ENCODE measurements around the gene MRGPRF.

Gene MRGPRF

DNA sequence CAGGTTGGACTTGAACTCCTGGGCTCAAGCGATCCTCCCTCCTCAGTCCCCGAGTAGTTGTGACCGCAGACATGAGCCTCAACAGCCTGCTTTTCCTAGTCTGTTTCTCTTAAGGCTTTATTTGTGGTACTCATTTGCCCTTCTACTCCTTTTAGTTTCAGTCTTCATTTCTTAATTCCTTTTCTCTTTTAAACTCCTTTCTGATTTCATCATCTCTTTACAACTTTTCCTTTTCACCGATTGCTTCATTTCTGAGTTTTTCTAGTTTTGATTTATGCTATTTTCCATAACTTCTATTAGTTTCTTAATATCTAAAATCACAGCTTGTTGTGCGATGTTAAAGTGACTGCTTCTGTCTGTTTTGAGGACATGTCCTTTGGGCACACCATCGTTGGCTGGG is 17.3 kb upstream of the MRGPRF start:
- in situ Hi-C loops (cut with HindIII; ENCODE audit: low sequenced_read_pairs), result loop anchor here (5.0 kb wide), 1 partner anchor 33 kb away; no protein-coding TSS in a partner anchor

- in situ Hi-C loops (cut with HindIII; ENCODE audit: low sequenced_read_pairs), result no loop called here
Measured at GRCh38 chr11:69027704-69028372, 14.8 kb upstream of the MRGPRF start.

- in situ Hi-C loops (cut with HindIII; ENCODE audit: low sequenced_read_pairs), result no loop called here
Measured at GRCh38 chr11:69024509-69024908, 11.5 kb upstream of the MRGPRF start.

- in situ Hi-C loops (cut with HindIII; ENCODE audit: low sequenced_read_pairs), result no loop called here
Measured at GRCh38 chr11:69022260-69022659, 9.2 kb upstream of the MRGPRF start.

DNA sequence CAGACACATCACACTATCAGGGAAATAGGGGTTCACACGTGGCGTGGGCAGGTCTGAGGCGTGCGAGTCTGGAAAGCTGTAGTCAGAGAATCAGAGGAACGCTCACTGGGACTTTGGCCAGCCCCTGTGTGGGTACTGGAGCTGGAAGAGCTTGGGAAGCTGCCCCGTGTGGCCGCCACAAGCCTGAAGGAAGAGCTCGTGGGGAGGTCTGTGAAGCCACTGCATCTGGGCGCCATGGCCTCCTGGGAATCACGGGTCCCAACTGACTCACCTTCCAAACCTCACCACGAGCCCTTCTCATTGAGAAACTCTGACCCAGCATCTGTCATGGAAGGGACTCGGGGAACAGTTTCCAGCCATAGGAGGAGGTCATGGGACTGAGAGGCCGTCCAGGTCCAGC is 5.9 kb upstream of the MRGPRF start:
- in situ Hi-C loops (cut with HindIII; ENCODE audit: low sequenced_read_pairs), result no loop called here

DNA sequence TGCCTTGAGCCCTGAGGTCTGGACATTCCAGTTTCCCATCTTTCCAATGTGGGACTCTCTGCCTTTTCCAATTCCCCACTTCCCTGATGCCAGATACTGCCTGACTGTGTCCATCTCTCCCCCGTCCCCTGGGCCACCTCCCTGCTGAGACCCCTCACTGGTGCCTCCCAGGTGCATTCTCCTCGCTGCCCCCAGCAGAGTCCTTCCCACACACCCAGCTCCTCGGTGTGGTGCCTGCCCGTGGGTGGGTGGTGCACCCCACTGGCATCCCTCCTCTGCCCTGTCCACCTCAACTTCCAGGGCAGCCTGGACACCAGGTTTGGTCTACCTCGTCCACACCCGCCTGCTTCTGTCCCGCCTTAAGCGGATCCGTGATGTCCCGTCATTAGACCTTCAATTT is 4.9 kb upstream of the MRGPRF start:
- in situ Hi-C loops (cut with HindIII; ENCODE audit: low sequenced_read_pairs), result no loop called here

DNA sequence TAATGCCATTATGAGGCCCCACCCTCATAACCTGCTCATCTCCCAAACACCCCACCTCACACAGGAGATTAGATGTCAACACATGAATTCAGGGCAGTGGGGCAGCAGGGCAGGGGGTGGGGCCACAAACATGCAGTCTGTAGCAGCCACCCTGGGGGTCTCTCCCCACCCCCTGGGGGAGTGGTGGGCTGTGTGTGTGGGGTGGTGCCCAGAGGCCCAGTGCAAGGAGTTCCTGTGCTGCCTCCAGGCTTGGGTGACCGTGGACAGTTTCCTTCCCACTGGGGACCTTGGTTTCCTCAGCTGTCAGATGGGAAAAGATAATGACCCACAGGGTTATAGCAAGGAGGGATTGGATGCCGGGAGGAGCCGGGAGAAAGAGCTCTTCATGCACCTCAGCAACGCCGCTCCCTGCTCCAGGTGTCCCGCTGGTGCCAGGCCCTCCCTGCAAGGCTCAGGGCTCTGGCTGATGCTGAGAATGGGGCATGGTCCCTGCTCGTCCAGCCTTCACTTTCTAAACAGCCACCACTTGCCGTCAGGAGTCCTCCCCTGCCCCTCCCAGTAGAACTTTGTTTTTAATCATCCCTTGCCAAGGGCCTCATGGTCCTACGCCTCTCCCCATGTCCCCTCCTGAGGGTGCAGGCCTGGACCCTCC is 2.0 kb upstream of the MRGPRF start:
- in situ Hi-C loops (cut with HindIII; ENCODE audit: low sequenced_read_pairs), result no loop called here

DNA sequence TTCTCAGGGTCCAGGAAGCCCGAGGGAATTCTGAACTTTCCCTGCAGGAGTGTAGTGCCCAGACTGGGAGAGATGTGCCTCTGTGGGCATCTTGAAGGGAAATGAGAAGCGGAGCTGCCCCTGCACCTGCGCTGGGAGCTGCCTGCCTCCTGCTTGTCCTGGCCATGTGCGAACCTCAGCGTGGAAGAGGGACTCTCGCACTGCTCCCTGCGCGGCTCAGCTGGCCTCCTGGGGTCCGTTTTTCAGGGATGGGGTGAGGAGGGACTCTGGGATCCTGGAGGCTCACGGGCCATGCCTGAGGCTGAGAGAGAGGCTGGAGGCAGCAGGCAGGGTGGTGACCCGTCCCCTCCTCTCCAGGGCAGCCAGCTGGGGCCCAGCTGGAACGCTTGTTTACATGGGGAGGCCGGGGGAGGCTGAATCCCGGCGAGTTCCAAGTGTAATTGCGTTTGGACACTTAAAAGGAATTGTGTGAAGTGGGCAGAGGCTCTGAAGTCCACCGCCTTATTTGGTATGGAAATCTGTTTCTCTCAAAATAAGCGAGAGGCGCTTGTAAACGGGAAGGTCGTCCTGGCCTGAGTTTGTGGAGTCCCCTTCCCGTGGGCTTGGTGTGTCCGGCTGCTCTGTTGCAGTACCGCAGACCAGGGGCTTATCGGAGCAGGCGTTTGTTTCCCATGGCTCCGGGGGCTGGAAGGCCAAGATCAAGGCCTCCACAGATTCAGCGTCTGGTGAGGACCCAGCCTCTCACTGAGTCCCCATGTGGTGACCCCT is 1.2 kb upstream of the MRGPRF start:
- in situ Hi-C loops (cut with HindIII; ENCODE audit: low sequenced_read_pairs), result no loop called here

DNA sequence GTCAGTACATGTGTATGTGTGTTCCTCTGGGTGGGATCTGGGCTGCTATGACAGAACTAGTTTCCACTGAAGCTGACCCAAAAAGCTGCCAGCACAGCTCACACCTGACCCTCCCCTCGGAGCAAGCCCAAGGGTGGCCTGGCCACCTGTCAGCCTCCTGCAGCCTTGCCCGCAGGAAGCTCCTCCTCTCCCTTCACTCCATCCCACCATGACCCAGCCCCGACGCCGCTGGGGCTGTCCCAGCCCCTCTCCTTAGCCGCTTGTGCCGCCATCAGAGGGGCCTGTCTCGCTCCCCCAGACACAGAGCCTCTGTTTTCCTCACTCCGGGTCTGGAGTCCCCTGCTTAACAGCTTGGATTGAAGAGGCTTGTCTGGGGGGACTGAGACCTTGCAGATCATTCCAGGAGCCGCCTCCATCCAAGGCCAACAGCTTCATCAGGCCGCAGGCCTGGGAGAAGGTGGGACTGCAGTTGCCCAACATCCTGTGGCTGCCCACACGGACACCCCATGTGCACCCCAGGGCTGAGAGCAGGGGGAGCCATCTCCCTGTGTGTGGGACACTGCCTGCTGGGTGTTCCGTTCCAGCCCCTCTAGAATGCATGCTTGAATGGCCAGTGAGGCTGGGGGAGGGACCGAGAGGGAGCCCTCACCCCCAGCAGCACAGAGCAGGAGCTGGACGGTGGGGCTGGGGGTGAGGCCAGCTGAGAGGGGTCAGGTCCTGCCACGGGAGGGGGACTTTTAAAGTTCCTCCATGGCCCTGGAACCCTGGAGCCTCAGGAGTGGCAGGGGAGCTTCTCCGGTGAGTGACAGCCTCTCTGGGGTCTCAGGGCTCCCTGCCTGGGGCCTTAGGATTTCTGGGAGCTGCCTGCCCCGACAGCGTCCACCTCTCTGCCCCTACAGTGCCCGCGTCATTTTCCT is 696 bp downstream of the MRGPRF start:
- in situ Hi-C loops (cut with HindIII; ENCODE audit: low sequenced_read_pairs), result no loop called here

GRCh38 chr11:69011624-69012091 is 1.4 kb downstream of the MRGPRF start:
- in situ Hi-C loops (cut with HindIII; ENCODE audit: low sequenced_read_pairs), result no loop called here

- in situ Hi-C loops (cut with HindIII; ENCODE audit: low sequenced_read_pairs), result no loop called here
Measured at GRCh38 chr11:69010964-69011623, 2.0 kb downstream of the MRGPRF start.

DNA sequence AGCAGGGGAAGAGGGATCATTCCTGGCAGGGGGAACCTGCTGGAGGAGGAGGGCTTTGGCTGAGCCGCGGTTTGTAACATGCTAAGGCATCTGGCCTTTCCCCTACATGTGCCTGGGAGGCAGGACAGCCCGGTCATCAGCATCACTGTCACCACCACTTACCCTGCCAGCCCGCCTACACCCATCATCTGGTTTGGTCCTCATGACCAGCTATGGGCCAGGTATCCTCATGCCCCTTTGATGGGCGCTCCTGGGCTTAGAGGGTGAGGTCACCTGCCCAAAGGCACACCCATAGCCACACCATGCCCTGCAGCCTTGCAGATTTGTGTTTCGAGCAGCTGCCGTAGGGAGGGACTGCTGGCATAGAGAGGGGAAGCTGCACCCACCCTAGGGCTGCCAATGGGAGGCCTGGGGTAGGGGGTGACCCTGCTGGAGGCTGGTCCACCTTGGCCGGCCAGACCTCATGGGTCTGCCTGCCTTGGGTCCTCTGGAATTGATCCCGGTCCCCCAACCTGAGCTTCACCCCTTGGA is 2.6 kb downstream of the MRGPRF start:
- in situ Hi-C loops (cut with HindIII; ENCODE audit: low sequenced_read_pairs), result no loop called here

GRCh38 chr11:69009441-69010211 is 3.4 kb downstream of the MRGPRF start:
- in situ Hi-C loops (cut with HindIII; ENCODE audit: low sequenced_read_pairs), result no loop called here

GRCh38 chr11:69008737-69009440 is 4.2 kb downstream of the MRGPRF start:
- in situ Hi-C loops (cut with HindIII; ENCODE audit: low sequenced_read_pairs), result no loop called here

GRCh38 chr11:69007975-69008381 is 5.1 kb downstream of the MRGPRF start:
- in situ Hi-C loops (cut with HindIII; ENCODE audit: low sequenced_read_pairs), result no loop called here

DNA sequence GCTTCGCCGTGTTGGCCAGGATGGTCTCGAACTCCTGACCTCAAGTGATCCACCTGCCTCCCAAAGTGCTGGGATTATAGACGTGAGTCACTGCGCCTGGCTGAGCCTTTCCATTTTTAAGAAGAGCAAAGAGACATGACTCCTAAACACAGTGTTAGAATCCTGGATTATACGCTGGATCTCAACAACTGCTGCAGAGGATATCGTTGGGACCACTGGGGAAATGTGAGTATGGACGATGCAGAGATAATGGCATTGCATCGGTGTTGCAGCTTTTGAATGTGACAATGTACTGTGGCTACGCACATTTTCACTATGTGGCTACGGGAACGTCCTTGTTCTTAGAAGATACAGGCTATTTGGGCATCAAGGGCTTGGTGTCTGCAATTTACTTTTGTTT is 6.2 kb downstream of the MRGPRF start:
- in situ Hi-C loops (cut with HindIII; ENCODE audit: low sequenced_read_pairs), result no loop called here

DNA sequence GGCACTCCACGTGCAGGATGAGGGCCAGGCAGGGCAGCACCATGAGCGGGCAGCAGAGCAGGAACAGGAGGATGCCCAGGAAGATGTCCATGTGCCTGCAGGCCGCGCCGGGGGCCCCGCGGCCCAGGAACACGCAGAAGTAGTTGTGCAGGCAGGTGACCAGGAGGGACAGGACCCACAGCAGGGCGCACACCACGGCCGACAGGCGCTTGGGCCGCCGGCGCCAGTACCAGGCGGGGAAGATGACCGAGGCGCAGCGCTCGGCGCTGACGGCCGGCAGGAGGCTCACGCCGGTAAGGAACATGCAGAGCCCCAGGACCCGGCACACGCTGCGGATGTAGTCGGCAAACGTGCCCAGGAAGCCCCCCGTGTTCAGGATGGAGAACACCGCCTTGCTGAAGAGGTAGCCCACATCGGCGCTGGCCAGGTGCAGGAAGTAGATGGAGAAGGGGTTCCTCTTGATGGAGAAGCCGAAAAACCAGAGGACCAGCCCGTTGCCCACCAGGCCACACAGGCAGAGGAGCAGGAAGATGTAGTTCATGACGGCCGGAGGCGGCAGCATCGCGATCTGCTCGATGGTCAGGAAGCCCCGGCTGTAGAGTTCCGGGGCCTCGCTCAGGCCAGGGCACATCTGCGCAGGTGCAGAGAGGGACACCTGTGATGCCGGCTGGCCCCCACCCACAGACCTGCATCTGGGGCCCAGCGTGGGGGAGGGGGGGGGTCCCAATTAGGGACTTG is 7.2 kb downstream of the MRGPRF start:
- in situ Hi-C loops (cut with HindIII; ENCODE audit: low sequenced_read_pairs), result no loop called here

- in situ Hi-C loops (cut with HindIII; ENCODE audit: low sequenced_read_pairs), result no loop called here
Measured at GRCh38 chr11:69005183-69005630, 7.8 kb downstream of the MRGPRF start.
